OCI-LY3 (cell line): ENCODE data around the gene PARD3.

Experiments
- EZH2phosphoT487 ChIP-seq: fragments of 200-600 bp; shearing (Covaris generic); IDR thresholded peaks from 2 replicates; pipeline ENCODE4 v1.6.1; 2018; ENCODE audit warnings: antibody characterized with exemption, mixed run types, low read depth
- TF ChIP-seq, protein P1 (sequence below): fragments of 200-600, 300-600 bp; sonication (generic); IDR thresholded peaks from 2 replicates; pipeline ENCODE4 v1.5.1; 2014; ENCODE audit warnings: antibody characterized with exemption, low read length, low read depth

DNA sequence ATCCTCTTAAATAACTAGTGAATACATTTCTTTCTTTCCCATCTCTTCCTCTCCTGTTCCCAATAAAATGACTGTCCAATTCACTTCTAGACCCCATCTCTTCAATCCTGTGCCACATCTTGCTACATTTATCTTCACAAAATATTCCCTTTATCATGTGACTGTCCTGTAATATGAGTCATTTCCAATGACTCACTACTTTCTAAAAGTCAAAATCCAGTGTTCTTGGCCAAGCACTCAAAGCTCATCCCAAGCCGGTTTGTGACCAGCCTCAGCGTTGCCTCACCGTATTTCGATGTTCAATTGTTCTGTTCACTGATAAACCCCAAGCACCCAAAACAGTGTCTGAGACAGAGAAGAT, 104.7 kb downstream of the PARD3 start:
- no peak for TF ChIP-seq EZH2phosphoT487
- TF ChIP-seq, protein P1, sequence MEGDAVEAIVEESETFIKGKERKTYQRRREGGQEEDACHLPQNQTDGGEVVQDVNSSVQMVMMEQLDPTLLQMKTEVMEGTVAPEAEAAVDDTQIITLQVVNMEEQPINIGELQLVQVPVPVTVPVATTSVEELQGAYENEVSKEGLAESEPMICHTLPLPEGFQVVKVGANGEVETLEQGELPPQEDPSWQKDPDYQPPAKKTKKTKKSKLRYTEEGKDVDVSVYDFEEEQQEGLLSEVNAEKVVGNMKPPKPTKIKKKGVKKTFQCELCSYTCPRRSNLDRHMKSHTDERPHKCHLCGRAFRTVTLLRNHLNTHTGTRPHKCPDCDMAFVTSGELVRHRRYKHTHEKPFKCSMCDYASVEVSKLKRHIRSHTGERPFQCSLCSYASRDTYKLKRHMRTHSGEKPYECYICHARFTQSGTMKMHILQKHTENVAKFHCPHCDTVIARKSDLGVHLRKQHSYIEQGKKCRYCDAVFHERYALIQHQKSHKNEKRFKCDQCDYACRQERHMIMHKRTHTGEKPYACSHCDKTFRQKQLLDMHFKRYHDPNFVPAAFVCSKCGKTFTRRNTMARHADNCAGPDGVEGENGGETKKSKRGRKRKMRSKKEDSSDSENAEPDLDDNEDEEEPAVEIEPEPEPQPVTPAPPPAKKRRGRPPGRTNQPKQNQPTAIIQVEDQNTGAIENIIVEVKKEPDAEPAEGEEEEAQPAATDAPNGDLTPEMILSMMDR, result no peak
